IPS-11a (cell line): Measurements from ENCODE around the gene TBC1D12.
"Not testable (repeated sequence)": the region's sequence is repeated elsewhere in the genome, so short reads cannot be mapped to it uniquely, and the experiment has no call there.

Source experiments
- H3K4me3 ChIP-seq: one replicate; pipeline ENCODE4 v1.5.1; 2013; ENCODE audit warnings: low read depth, low read length, control low read depth

The TBC1D12 gene

GRCh38 chr10:94533027-94533426 lies 130.7 kb downstream of the TBC1D12 start:
- H3K4me3 ChIP-seq = no peak overlapping the region

DNA sequence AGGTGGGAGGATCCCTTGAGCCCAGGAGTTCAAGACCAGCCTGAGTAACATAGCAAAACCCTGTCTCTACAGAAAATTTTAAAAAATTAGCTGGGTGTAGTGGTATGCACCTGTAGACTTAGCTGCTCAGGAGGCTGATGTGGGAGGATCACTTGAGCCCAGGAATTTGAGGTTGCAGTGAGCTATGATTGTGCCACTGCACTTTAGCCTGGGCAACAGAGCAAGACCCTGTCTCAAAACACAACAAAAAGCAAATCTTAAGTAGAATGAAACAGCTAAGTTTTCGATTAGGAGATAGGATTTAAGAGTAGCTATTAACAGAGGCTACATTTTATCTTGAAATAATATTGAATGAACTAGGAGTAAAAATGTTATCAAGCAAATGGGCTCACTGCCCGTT lies 139.9 kb downstream of the TBC1D12 start:
- H3K4me3 ChIP-seq = not testable (repeated sequence)

- H3K4me3 ChIP-seq = peak within 1 kb of the TSS; percentile 100
These were observed 143.2 kb downstream of the TBC1D12 start, which contains the start of gene HELLS for GRCh38 chr10:94545391-94546048. Gene HELLS (plus strand): TSS chr10:94545788. CDS start chr10:94545922, 134 bp downstream.

DNA sequence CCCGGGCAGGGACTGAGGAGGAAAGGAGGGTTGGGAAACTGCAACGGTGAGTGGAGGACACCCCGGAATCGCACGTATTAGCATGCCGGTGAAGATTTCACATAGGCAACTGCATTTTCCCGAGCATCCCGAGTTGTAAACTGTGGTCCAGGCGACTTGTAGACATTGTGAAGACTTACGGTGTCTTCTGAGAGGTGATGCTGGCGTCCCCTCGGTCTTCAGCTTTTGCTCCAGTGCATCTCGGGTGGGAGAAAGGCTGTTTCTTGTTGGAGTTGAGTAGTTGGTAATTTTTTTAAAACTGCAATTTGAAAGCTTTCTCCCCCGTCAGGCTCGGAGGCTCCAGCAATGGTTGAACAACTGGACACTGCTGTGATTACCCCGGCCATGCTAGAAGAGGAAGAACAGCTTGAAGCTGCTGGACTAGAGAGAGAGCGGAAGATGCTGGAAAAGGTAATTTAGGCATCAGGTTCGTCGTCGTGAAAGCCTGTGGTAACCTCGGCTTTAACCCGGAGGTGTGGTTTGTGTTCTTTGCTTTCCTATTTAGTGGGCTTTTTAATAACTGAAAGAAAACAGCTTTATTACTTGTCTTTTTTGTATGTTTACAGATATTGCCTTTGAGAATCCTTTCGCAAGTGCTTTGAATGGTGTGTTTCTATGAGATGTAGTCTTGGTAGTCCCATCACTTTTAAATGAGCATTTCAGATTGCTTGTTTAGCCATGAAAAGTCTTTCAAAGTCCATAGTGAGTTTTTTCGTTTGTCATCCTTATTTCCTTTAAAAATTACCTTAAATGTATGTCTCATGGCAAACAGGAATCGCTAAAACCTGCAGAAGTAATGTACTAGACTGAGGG lies 143.9 kb downstream of the TBC1D12 start:
- peak overlapping the region; percentile 100 for H3K4me3 ChIP-seq

- H3K4me3 ChIP-seq = peak overlapping the region; percentile 100
These were observed 144.5 kb downstream of the TBC1D12 start for GRCh38 chr10:94546901-94547185.

GRCh38 chr10:94549221-94549620 lies 146.9 kb downstream of the TBC1D12 start:
- H3K4me3 ChIP-seq = no peak overlapping the region

DNA sequence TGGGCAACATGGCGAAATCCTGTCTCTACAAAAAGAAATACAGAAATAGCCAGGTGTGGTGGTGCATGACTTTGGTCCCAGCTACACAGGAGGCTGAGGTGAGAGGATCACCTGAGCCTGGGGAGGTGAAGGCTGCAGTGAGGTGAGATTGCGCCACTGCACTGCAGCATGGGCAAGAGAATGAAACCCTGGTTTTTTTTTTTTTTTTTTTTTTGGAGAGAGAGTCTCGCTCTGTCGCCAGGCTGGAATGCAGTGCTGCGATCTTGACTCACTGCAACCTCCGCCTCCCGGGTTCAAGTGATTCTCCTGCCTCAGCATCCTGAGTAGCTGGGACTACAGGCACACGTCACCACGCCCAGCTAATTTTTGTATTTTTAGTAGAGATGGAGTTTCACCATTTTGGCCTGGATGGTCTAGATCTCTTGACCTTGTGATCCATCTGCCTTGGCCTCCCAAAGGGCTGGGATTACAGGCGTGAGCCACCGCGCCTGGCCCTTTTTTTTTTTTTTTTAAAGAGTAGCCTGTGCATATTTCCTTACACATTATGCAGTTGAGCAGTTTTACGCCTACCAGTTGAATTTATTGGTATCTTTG lies 165.5 kb downstream of the TBC1D12 start:
- not testable (repeated sequence) for H3K4me3 ChIP-seq

GRCh38 chr10:94571081-94571480 lies 168.7 kb downstream of the TBC1D12 start:
- H3K4me3 ChIP-seq = no peak overlapping the region

GRCh38 chr10:94571528-94571927 lies 169.2 kb downstream of the TBC1D12 start:
- no peak overlapping the region for H3K4me3 ChIP-seq

GRCh38 chr10:94578790-94579189 lies 176.4 kb downstream of the TBC1D12 start:
- H3K4me3 ChIP-seq = no peak overlapping the region

- no peak overlapping the region for H3K4me3 ChIP-seq
These were observed 180.8 kb downstream of the TBC1D12 start for GRCh38 chr10:94583124-94583523.
